CD14-positive monocyte (primary cell): ENCODE data around the gene VGLL3. TPM values are rescaled to one million over a fixed set of nuclear protein-coding genes. Genes with fewer than 3 reads are reported as not detected.

Experiments
- DNase-seq, 3 donors: peaks; one replicate each; pipeline ENCODE4 v3.0.0-alpha.2; 2011 to 2022
- H2AFZ ChIP-seq: 2 replicates; pipeline ENCODE4 v1.6.0; 2012; ENCODE audit warnings: mild to moderate bottlenecking, low read depth, low read length, inconsistent platforms; ENCODE audit not compliant: insufficient read depth, poor library complexity, severe bottlenecking
- H3K27ac ChIP-seq, 2 donors: 1 replicate in 1 of 2; 2 replicates in 1 of 2; pipeline ENCODE4 v1.5.1; 2012 to 2013; ENCODE audit warnings: low read length in 2 of 2, control low read depth in 1 of 2, inconsistent platforms in 1 of 2, low read depth in 1 of 2, mild to moderate bottlenecking in 1 of 2
- H3K27me3 ChIP-seq, 2 donors: one replicate each; pipeline versions ENCODE4 v1.6.0 to v1.6.1; 2011 to 2013; ENCODE audit warnings: low read length in 2 of 2; ENCODE audit not compliant: control insufficient read depth in 2 of 2, insufficient read depth in 2 of 2
- H3K36me3 ChIP-seq, 2 donors: replicated peaks in 1 of 2; 1 replicate in 1 of 2; 2 replicates in 1 of 2; pipeline versions ENCODE4 v1.5.1 to v1.6.1; 2012 to 2013; ENCODE audit warnings: low read length in 2 of 2, control low read depth in 1 of 2, inconsistent platforms in 1 of 2, mild to moderate bottlenecking in 1 of 2; ENCODE audit not compliant: insufficient read depth in 2 of 2, control insufficient read depth in 1 of 2
- H3K4me1 ChIP-seq, 2 donors: 1 replicate in 1 of 2; 2 replicates in 1 of 2; pipeline versions ENCODE4 v1.5.1 to v1.6.1; 2012 to 2013; ENCODE audit warnings: low read length in 2 of 2, control low read depth in 1 of 2, inconsistent platforms in 1 of 2, mild to moderate bottlenecking in 1 of 2, moderate library complexity in 1 of 2; ENCODE audit not compliant: insufficient read depth in 2 of 2, control insufficient read depth in 1 of 2
- H3K4me2 ChIP-seq: replicated peaks from 2 replicates; pipeline ENCODE3; 2012; ENCODE audit warnings: low read length, moderate library complexity, mild to moderate bottlenecking; ENCODE audit not compliant: poor library complexity, severe bottlenecking; ENCODE audit errors: extremely low read depth
- H3K4me3 ChIP-seq, 3 experiments: fragments of 200-600 bp in 1 of 3; sonication (generic) in 1 of 3; replicated peaks in 1 of 3; 1 replicate in 2 of 3; 2 replicates in 1 of 3; pipeline ENCODE4 v1.5.1; 2011 to 2013; ENCODE audit warnings: low read length in 3 of 3, mild to moderate bottlenecking in 3 of 3, control low read depth in 2 of 3, low read depth in 2 of 3, inconsistent platforms in 1 of 3, moderate library complexity in 1 of 3
- H3K79me2 ChIP-seq: 2 replicates; pipeline ENCODE4 v1.6.0; 2012; ENCODE audit warnings: mild to moderate bottlenecking, control low read depth, inconsistent platforms, low read length, moderate library complexity; ENCODE audit not compliant: insufficient read depth
- H3K9ac ChIP-seq: 2 replicates; pipeline ENCODE4 v1.6.0; 2017; ENCODE audit warnings: low read length, mild to moderate bottlenecking; ENCODE audit not compliant: insufficient read depth, poor library complexity, severe bottlenecking
- H3K9me3 ChIP-seq, 2 donors: replicated peaks in 1 of 2; 1 replicate in 1 of 2; 2 replicates in 1 of 2; pipeline versions ENCODE4 v1.5.1 to v1.6.1; 2012 to 2013; ENCODE audit warnings: low read length in 2 of 2, control low read depth in 1 of 2; ENCODE audit not compliant: control insufficient read depth in 1 of 2, insufficient read depth in 1 of 2
- H4K20me1 ChIP-seq: 2 replicates; pipeline ENCODE4 v1.6.0; 2012; ENCODE audit warnings: mild to moderate bottlenecking, low read length, control low read depth, moderate library complexity; ENCODE audit not compliant: insufficient read depth
- H3K27ac Mint-ChIP-seq, 7 donors: one replicate each; pipeline ENCODE4 v1.8.0; 2020; ENCODE audit warnings: mild to moderate bottlenecking in 7 of 7, mixed read lengths in 7 of 7, moderate library complexity in 6 of 7, inconsistent platforms in 2 of 7
- H3K27me3 Mint-ChIP-seq, 3 donors: one replicate each; pipeline ENCODE4 v1.8.0; 2021 to 2022; ENCODE audit warnings: low read depth in 3 of 3, mild to moderate bottlenecking in 3 of 3, mixed read lengths in 3 of 3, moderate library complexity in 3 of 3, inconsistent platforms in 1 of 3
- H3K36me3 Mint-ChIP-seq, 2 donors: one replicate each; pipeline ENCODE4 v1.8.0; 2020; ENCODE audit warnings: mixed read lengths in 2 of 2, inconsistent platforms in 1 of 2, mild to moderate bottlenecking in 1 of 2
- H3K4me1 Mint-ChIP-seq: one replicate; pipeline ENCODE4 v1.8.0; 2020; ENCODE audit warnings: mild to moderate bottlenecking, mixed read lengths
- H3K4me3 Mint-ChIP-seq, 2 donors: one replicate each; pipeline ENCODE4 v1.8.0; 2020; ENCODE audit warnings: mild to moderate bottlenecking in 2 of 2, mixed read lengths in 2 of 2, moderate library complexity in 1 of 2
- H3K9me3 Mint-ChIP-seq, 7 donors: one replicate each; pipeline ENCODE4 v1.8.0; 2020 to 2022; ENCODE audit warnings: mixed read lengths in 7 of 7, mild to moderate bottlenecking in 6 of 7, moderate library complexity in 6 of 7, inconsistent platforms in 2 of 7
- WGBS: methylation state at CpG from one replicate; pipeline ENCODE4 v1.1.5; 2013; ENCODE audit warnings: missing lambda C conversion rate; ENCODE audit not compliant: insufficient coverage; 5-methylcytosine and 5-hydroxymethylcytosine counted together
- intact Hi-C, 2 donors: fragments of 100-400 bp; cut with micrococcal nuclease; formaldehyde crosslinking; loops; one replicate each; pipeline versions ENCODE4 v1.15.0 to v1.15.1; 2023
- polyA plus RNA-seq, 3 donors: library from polyadenylated mRNA; depleted of rRNA in 1 of 3; unstranded in 2 of 3; stranded (reverse) in 1 of 3; fragments of 300-500 nt in 2 of 3; fragments of >200 nt in 1 of 3; fragmentation: Illumina TruSeq in 2 of 3; gene quantifications; 1 replicate in 2 of 3; 2 replicates in 1 of 3; pipeline ENCODE4 v1.2.3, GENCODE V29; 2012 to 2021
- TF ChIP-seq, protein P1 (sequence below): fragments of 200-600 bp; IDR thresholded peaks from one replicate; pipeline ENCODE4 v1.8.0; 2022; ENCODE audit warnings: antibody characterized with exemption, mild to moderate bottlenecking

VGLL3 gene
- polyA plus RNA-seq, 3 donors: not detected

DNA sequence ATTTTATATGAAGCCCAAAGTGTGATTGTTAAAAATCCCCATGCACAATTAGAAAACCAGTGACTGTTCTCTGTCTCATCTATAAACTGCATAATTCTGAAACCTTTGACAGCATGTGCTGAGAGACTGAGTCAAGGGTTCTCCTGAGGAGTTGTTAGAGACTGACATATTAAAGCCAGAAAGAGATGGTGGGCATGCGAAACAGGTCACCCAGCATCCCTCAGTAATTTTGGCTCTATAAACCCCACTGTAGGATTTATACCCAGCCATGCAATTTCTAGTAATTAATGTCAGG, 3.6 kb downstream of the VGLL3 start:
- no peaks in the 10 kb centered on the region for H3K79me2 ChIP-seq
- no peaks in the 10 kb centered on the region for H3K36me3 ChIP-seq
- Mint-ChIP-seq H3K9me3 (peaks cover 0 to 6% (median 2%) of the 10 kb centered on the region in 7 donors), H3K36me3 (no peaks in the 10 kb centered on the region), H3K4me1 (peaks cover 10% of the 10 kb centered on the region), H3K27me3 (peaks cover 30 to 42% (median 34%) of the 10 kb centered on the region in 3 donors), H3K27ac (no peak overlapping the region), H3K4me3 (no peak overlapping the region)
- intact Hi-C loops: no loop called here
- no peak overlapping the region for H3K4me3 ChIP-seq
- H3K4me1 ChIP-seq: peaks cover 0 to 14% of the 10 kb centered on the region in 2 donors
- H3K27me3 ChIP-seq: peaks cover 28 to 46% of the 10 kb centered on the region in 2 donors
- TF ChIP-seq, protein P1, sequence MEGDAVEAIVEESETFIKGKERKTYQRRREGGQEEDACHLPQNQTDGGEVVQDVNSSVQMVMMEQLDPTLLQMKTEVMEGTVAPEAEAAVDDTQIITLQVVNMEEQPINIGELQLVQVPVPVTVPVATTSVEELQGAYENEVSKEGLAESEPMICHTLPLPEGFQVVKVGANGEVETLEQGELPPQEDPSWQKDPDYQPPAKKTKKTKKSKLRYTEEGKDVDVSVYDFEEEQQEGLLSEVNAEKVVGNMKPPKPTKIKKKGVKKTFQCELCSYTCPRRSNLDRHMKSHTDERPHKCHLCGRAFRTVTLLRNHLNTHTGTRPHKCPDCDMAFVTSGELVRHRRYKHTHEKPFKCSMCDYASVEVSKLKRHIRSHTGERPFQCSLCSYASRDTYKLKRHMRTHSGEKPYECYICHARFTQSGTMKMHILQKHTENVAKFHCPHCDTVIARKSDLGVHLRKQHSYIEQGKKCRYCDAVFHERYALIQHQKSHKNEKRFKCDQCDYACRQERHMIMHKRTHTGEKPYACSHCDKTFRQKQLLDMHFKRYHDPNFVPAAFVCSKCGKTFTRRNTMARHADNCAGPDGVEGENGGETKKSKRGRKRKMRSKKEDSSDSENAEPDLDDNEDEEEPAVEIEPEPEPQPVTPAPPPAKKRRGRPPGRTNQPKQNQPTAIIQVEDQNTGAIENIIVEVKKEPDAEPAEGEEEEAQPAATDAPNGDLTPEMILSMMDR: no peak
- H2AFZ ChIP-seq: no peak overlapping the region
- H3K4me2 ChIP-seq: no peak overlapping the region
- no peaks in the 10 kb centered on the region for H4K20me1 ChIP-seq
- no peak overlapping the region for H3K9ac ChIP-seq
- H3K9me3 ChIP-seq: peaks cover 0 to 5% of the 10 kb centered on the region in 2 donors
- no peak for DNase-seq
- H3K27ac ChIP-seq: no peak overlapping the region
- no CpG with 5 or more reads among the region's 1 CpG for WGBS

DNA sequence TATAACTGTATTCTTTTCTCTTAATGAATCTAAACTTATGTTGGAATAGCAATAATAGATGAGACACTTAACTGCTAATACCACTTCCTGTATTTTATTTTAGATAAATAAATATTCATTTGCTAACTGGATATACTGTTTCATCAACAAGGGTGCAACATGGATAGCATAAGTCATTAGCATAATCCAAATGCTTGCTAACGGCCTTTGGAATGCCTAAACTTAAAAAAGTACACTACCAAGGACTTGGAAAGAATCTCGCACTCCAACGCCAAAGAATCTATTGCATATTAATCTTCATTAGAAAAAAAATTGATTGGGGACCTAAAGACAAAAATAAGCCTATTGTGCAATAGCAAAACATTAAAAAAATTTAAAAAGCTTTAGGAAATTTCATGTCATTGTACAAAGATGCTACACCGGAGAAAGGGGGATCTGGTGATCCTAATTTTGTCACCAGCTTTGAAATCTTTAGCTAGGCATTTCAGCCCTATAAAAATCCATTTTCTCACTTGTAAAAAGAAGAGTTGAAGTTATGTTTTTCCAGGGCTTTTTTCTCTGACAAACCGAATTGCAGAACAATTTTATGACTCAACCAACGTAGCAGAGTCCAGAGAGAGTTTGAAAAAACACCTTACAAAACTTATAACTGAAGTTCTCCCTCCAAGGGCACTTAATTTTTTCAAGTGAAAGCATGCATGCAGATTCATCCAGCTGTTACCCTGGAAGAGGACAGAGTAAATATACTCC, 4.1 kb downstream of the VGLL3 start:
- intact Hi-C loops: no loop called here
- H3K27ac ChIP-seq: no peak overlapping the region
- peaks cover 26 to 41% of the 10 kb centered on the region in 2 donors for H3K27me3 ChIP-seq
- no peak overlapping the region for H3K4me3 ChIP-seq
- peaks cover 28 to 37% (median 33%) of the 10 kb centered on the region in 3 donors for H3K27me3 Mint-ChIP-seq
- no CpG with 5 or more reads among the region's 6 CpGs for WGBS
- peaks cover 0 to 6% (median 2%) of the 10 kb centered on the region in 7 donors for H3K9me3 Mint-ChIP-seq
- no peaks in the 10 kb centered on the region for H3K36me3 Mint-ChIP-seq
- H3K4me3 Mint-ChIP-seq: no peak overlapping the region
- H4K20me1 ChIP-seq: no peaks in the 10 kb centered on the region
- no peak overlapping the region for H2AFZ ChIP-seq
- H3K27ac Mint-ChIP-seq: no peak overlapping the region
- no peak overlapping the region for H3K9ac ChIP-seq
- peaks cover 10% of the 10 kb centered on the region for H3K4me1 Mint-ChIP-seq
- peaks cover 0 to 14% of the 10 kb centered on the region in 2 donors for H3K4me1 ChIP-seq
- DNase-seq: no peak
- no peaks in the 10 kb centered on the region for H3K36me3 ChIP-seq
- H3K9me3 ChIP-seq: peaks cover 0 to 5% of the 10 kb centered on the region in 2 donors
- H3K4me2 ChIP-seq: no peak overlapping the region
- TF ChIP-seq, protein P1: no peak
- H3K79me2 ChIP-seq: no peaks in the 10 kb centered on the region
